H9 (cell line): Measurements from ENCODE around the gene THRB. TPM values are rescaled to one million over a fixed set of nuclear protein-coding genes. Genes with fewer than 3 reads are reported as not detected.

Experiments used
- DNase-seq: peaks from one replicate; pipeline ENCODE4 v3.0.0-alpha.2; 2017
- H2AFZ ChIP-seq: one replicate; pipeline ENCODE4 v1.6.1; 2013; ENCODE audit warnings: mild to moderate bottlenecking, low read length, control low read depth, moderate library complexity
- H2AK5ac ChIP-seq: 2 replicates; pipeline ENCODE4 v1.6.1; 2013; ENCODE audit warnings: low read length, control low read depth, mixed read lengths; ENCODE audit not compliant: insufficient read length
- H2BK120ac ChIP-seq: one replicate; pipeline ENCODE4 v1.6.1; 2013; ENCODE audit warnings: low read depth, mild to moderate bottlenecking, low read length, control low read depth, inconsistent platforms; ENCODE audit not compliant: poor library complexity, severe bottlenecking
- H2BK12ac ChIP-seq: 2 replicates; pipeline ENCODE4 v1.6.1; 2013; ENCODE audit warnings: low read length, control low read depth, mixed read lengths, low read depth; ENCODE audit not compliant: insufficient read length
- H2BK15ac ChIP-seq: 2 replicates; pipeline ENCODE4 v1.6.1; 2013; ENCODE audit warnings: low read depth, low read length, control low read depth
- H2BK20ac ChIP-seq: one replicate; pipeline ENCODE4 v1.6.1; 2013; ENCODE audit warnings: low read depth, mild to moderate bottlenecking, low read length, control low read depth, inconsistent platforms; ENCODE audit not compliant: poor library complexity, severe bottlenecking
- H2BK5ac ChIP-seq: 2 replicates; pipeline ENCODE4 v1.6.1; 2013; ENCODE audit warnings: low read length, control low read depth, mixed read lengths; ENCODE audit not compliant: insufficient read length
- H3K14ac ChIP-seq: 2 replicates; pipeline ENCODE4 v1.6.1; 2013; ENCODE audit warnings: low read length, control low read depth; ENCODE audit not compliant: insufficient read depth
- H3K18ac ChIP-seq: 2 replicates; pipeline ENCODE4 v1.6.1; 2013; ENCODE audit warnings: low read depth, mild to moderate bottlenecking, mixed read lengths, low read length, control low read depth; ENCODE audit not compliant: insufficient read length
- H3K23ac ChIP-seq: 2 replicates; pipeline ENCODE4 v1.6.1; 2013; ENCODE audit warnings: low read length, control low read depth, mixed read lengths, low read depth; ENCODE audit not compliant: insufficient read length
- H3K23me2 ChIP-seq: 2 replicates; pipeline ENCODE4 v1.6.1; 2013; ENCODE audit warnings: low read depth, mild to moderate bottlenecking, mixed read lengths, low read length, control low read depth; ENCODE audit not compliant: insufficient read length, poor library complexity, severe bottlenecking
- H3K27ac ChIP-seq: 2 replicates; pipeline ENCODE4 v1.5.1; 2013; ENCODE audit warnings: low read length, control low read depth, mixed read lengths, low read depth; ENCODE audit not compliant: insufficient read length
- H3K27me3 ChIP-seq: 2 replicates; pipeline ENCODE4 v1.6.1; 2013; ENCODE audit warnings: low read length, control low read depth, inconsistent platforms; ENCODE audit not compliant: insufficient read depth
- H3K4ac ChIP-seq: 2 replicates; pipeline ENCODE4 v1.6.1; 2013; ENCODE audit warnings: low read depth, mild to moderate bottlenecking, control low read depth, inconsistent platforms, low read length, moderate library complexity
- H3K4me1 ChIP-seq: 2 replicates; pipeline ENCODE4 v1.6.1; 2013; ENCODE audit warnings: low read length, control low read depth, inconsistent platforms; ENCODE audit not compliant: insufficient read depth
- H3K4me2 ChIP-seq: 2 replicates; pipeline ENCODE4 v1.6.1; 2013; ENCODE audit warnings: low read length, control low read depth, mixed read lengths; ENCODE audit not compliant: insufficient read length, insufficient read depth
- H3K56ac ChIP-seq: 2 replicates; pipeline ENCODE4 v1.6.1; 2013; ENCODE audit warnings: low read depth, mild to moderate bottlenecking, mixed read lengths, low read length, control low read depth; ENCODE audit not compliant: insufficient read length
- H3K79me1 ChIP-seq: 2 replicates; pipeline ENCODE4 v1.6.1; 2013; ENCODE audit warnings: low read depth, mild to moderate bottlenecking, moderate library complexity, low read length, control low read depth, inconsistent platforms; ENCODE audit not compliant: insufficient read depth, poor library complexity, severe bottlenecking
- H3K79me2 ChIP-seq: 2 replicates; pipeline ENCODE4 v1.6.1; 2013; ENCODE audit warnings: low read length, control low read depth, inconsistent platforms; ENCODE audit not compliant: insufficient read depth
- H3K9ac ChIP-seq: 2 replicates; pipeline ENCODE4 v1.6.1; 2013; ENCODE audit warnings: low read length, control low read depth, mixed read lengths; ENCODE audit not compliant: insufficient read length; ENCODE audit errors: extremely low read depth
- H3K9me3 ChIP-seq: one replicate; pipeline ENCODE4 v1.6.1; 2013; ENCODE audit warnings: low read depth, low read length, inconsistent platforms; ENCODE audit not compliant: control insufficient read depth
- H3T11ph ChIP-seq: one replicate; pipeline ENCODE4 v1.6.1; 2013; ENCODE audit warnings: mild to moderate bottlenecking, low read length, control low read depth, inconsistent platforms
- H4K20me1 ChIP-seq: one replicate; pipeline ENCODE4 v1.6.1; 2013; ENCODE audit not compliant: control insufficient read depth, insufficient read length, insufficient read depth
- H4K5ac ChIP-seq: 2 replicates; pipeline ENCODE4 v1.6.1; 2013; ENCODE audit warnings: low read depth, mild to moderate bottlenecking, mixed read lengths, low read length, control low read depth; ENCODE audit not compliant: insufficient read length
- H4K8ac ChIP-seq: replicated peaks from 2 replicates; pipeline ENCODE4 v1.6.1; 2013; ENCODE audit warnings: low read length, control low read depth, mixed read lengths, low read depth; ENCODE audit not compliant: insufficient read length
- H4K91ac ChIP-seq: 2 replicates; pipeline ENCODE4 v1.6.1; 2013; ENCODE audit warnings: low read depth, mild to moderate bottlenecking, moderate library complexity, mixed read lengths, low read length, control low read depth; ENCODE audit not compliant: insufficient read length
- H3K27ac Mint-ChIP-seq, 3 experiments: 2 replicates in 2 of 3; 3 replicates in 1 of 3; pipeline ENCODE4 v1.8.0; 2020 to 2021; ENCODE audit warnings: mixed read lengths in 3 of 3, mild to moderate bottlenecking in 1 of 3, moderate library complexity in 1 of 3
- H3K27me3 Mint-ChIP-seq: 2 replicates; pipeline ENCODE4 v1.8.0; 2021; ENCODE audit warnings: low read depth, mild to moderate bottlenecking, moderate library complexity, mixed read lengths
- H3K36me3 Mint-ChIP-seq, 3 experiments: 2 replicates in 2 of 3; 3 replicates in 1 of 3; pipeline ENCODE4 v1.8.0; 2020 to 2021; ENCODE audit warnings: low read depth in 3 of 3, mixed read lengths in 3 of 3; ENCODE audit not compliant: insufficient read depth in 1 of 3
- H3K4me1 Mint-ChIP-seq, 2 experiments: 2 replicates each; pipeline ENCODE4 v1.8.0; 2020; ENCODE audit warnings: mixed read lengths in 2 of 2
- H3K4me3 Mint-ChIP-seq, 2 experiments: 2 replicates in 1 of 2; 3 replicates in 1 of 2; pipeline ENCODE4 v1.8.0; 2020 to 2021; ENCODE audit warnings: mild to moderate bottlenecking in 2 of 2, mixed read lengths in 2 of 2, moderate library complexity in 1 of 2
- H3K9me3 Mint-ChIP-seq, 2 experiments: 2 replicates in 1 of 2; 3 replicates in 1 of 2; pipeline ENCODE4 v1.8.0; 2020; ENCODE audit warnings: mild to moderate bottlenecking in 2 of 2, mixed read lengths in 2 of 2, moderate library complexity in 1 of 2
- WGBS: extraction: QIAGEN DNeasy Blood & Tissue Kit; methylation state at CpG from one replicate; pipeline ENCODE4 v1.1.7; 2013; ENCODE audit warnings: missing lambda C conversion rate, low lambda C conversion rate, mixed read lengths; ENCODE audit not compliant: insufficient read length; ENCODE audit errors: extremely low coverage; 5-methylcytosine and 5-hydroxymethylcytosine counted together
- total RNA-seq: library from RNA; stranded (reverse); gene quantifications from 2 replicates; pipeline ENCODE4 v1.2.1, GENCODE V29; 2021
- TF ChIP-seq, protein P1 (sequence below): fragments of 200-600 bp; sonication (generic); conservative IDR thresholded peaks from 3 replicates; pipeline ENCODE4 v1.8.0; 2021; ENCODE audit warnings: antibody characterized with exemption, mild to moderate bottlenecking

Gene THRB
- total RNA-seq, 1 experiment from 2014 or later: 8.6 TPM

- Histone ChIP-seq H4K20me1 (no peaks in the 10 kb centered on the region), H3T11ph (no peak overlapping the region), H4K91ac (no peak overlapping the region), H4K5ac (no peak overlapping the region), H3K4me1 (peaks cover 9% of the 10 kb centered on the region), H3K4me2 (no peak overlapping the region), H4K8ac (no peak overlapping the region), H3K14ac (no peak overlapping the region), H3K27me3 (no peaks in the 10 kb centered on the region), H3K79me2 (no peaks in the 10 kb centered on the region), H3K9me3 (no peaks in the 10 kb centered on the region), H2BK5ac (no peak overlapping the region), H2BK12ac (no peak overlapping the region), H2BK120ac (no peak overlapping the region), H3K4ac (no peak overlapping the region), H2BK20ac (no peak overlapping the region), H3K79me1 (no peaks in the 10 kb centered on the region), H2AFZ (no peak overlapping the region), H3K9ac (no peak overlapping the region), H3K18ac (no peak overlapping the region), H3K56ac (no peak overlapping the region), H3K23ac (no peak overlapping the region), H2AK5ac (no peak overlapping the region), H3K27ac (no peak overlapping the region), H3K23me2 (no peaks in the 10 kb centered on the region), H2BK15ac (no peak overlapping the region)
- no peaks in the 10 kb centered on the region for H3K36me3 Mint-ChIP-seq
- no peak overlapping the region for H3K27ac Mint-ChIP-seq
- H3K4me3 Mint-ChIP-seq: no peak overlapping the region
- TF ChIP-seq, protein P1, sequence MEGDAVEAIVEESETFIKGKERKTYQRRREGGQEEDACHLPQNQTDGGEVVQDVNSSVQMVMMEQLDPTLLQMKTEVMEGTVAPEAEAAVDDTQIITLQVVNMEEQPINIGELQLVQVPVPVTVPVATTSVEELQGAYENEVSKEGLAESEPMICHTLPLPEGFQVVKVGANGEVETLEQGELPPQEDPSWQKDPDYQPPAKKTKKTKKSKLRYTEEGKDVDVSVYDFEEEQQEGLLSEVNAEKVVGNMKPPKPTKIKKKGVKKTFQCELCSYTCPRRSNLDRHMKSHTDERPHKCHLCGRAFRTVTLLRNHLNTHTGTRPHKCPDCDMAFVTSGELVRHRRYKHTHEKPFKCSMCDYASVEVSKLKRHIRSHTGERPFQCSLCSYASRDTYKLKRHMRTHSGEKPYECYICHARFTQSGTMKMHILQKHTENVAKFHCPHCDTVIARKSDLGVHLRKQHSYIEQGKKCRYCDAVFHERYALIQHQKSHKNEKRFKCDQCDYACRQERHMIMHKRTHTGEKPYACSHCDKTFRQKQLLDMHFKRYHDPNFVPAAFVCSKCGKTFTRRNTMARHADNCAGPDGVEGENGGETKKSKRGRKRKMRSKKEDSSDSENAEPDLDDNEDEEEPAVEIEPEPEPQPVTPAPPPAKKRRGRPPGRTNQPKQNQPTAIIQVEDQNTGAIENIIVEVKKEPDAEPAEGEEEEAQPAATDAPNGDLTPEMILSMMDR: no peak
- no peaks in the 10 kb centered on the region for H3K9me3 Mint-ChIP-seq
- no peak for DNase-seq
- WGBS: no CpG with 5 or more reads among the region's 2 CpGs
- H3K4me1 Mint-ChIP-seq: peaks cover 22 to 31% of the 10 kb centered on the region in 2 experiments
- no peaks in the 10 kb centered on the region for H3K27me3 Mint-ChIP-seq
These were observed 329.1 kb downstream of the THRB start for GRCh38 chr3:24165603-24165982.
